Kidney (tissue), 14 donors: ENCODE measurements around the gene CLIP4. TPM values are rescaled to one million over a fixed set of nuclear protein-coding genes. Genes with fewer than 3 reads are reported as not detected.

Experiments
- DNase-seq, 5 donors: peaks; one replicate each; pipeline ENCODE4 v3.0.0-alpha.2; 2013 to 2020
- FAIRE-seq: peaks from 2 replicates; lab custom pipeline; 2012; peaks lifted over from hg19 to GRCh38; lab: Jason Lieb, UNC
- H3K27ac ChIP-seq, 2 donors: one replicate each; pipeline ENCODE4 v1.7.0; 2013; ENCODE audit warnings: low read depth in 2 of 2, low read length in 2 of 2, inconsistent platforms in 1 of 2
- H3K27me3 ChIP-seq: one replicate; pipeline ENCODE4 v1.7.1; 2013; ENCODE audit warnings: low read length, inconsistent platforms; ENCODE audit not compliant: control insufficient read depth, insufficient read depth
- H3K36me3 ChIP-seq, 3 donors: one replicate each; pipeline versions ENCODE4 v1.7.0 to v1.7.1; 2013; ENCODE audit warnings: low read length in 3 of 3, control low read depth in 1 of 3, inconsistent platforms in 1 of 3; ENCODE audit not compliant: insufficient read depth in 3 of 3, control insufficient read depth in 2 of 3
- H3K4me1 ChIP-seq, 3 donors: one replicate each; pipeline versions ENCODE4 v1.7.0 to v1.7.1; 2013; ENCODE audit warnings: low read length in 3 of 3, inconsistent platforms in 1 of 3, low read depth in 1 of 3; ENCODE audit not compliant: control insufficient read depth in 2 of 3, insufficient read depth in 2 of 3
- H3K4me3 ChIP-seq, 3 donors: one replicate each; pipeline versions ENCODE4 v1.7.0 to v1.8.1; 2013; ENCODE audit warnings: low read length in 3 of 3, control low read depth in 1 of 3, inconsistent platforms in 1 of 3
- H3K9ac ChIP-seq, 3 donors: one replicate each; pipeline versions ENCODE4 v1.7.0 to v1.7.1; 2013; ENCODE audit warnings: low read length in 3 of 3, control low read depth in 1 of 3, inconsistent platforms in 1 of 3
- H3K9me3 ChIP-seq, 3 donors: one replicate each; pipeline versions ENCODE4 v1.7.0 to v1.7.1; 2013; ENCODE audit warnings: low read length in 3 of 3, control low read depth in 1 of 3, inconsistent platforms in 1 of 3; ENCODE audit not compliant: control insufficient read depth in 2 of 3, insufficient read depth in 1 of 3
- CTCF ChIP-seq: IDR thresholded peaks from 3 replicates; pipeline ENCODE4 v1.5.1; 2012; ENCODE audit warnings: mild to moderate bottlenecking, moderate library complexity, borderline replicate concordance; ENCODE audit not compliant: insufficient read depth; ENCODE audit errors: extremely low read depth
- intact Hi-C: fragments of 100-400 bp; cut with DNase I; formaldehyde crosslinking; loops from one replicate; pipeline ENCODE4 v1.11.1; 2022
- polyA plus RNA-seq: library from polyadenylated mRNA; stranded (reverse); fragments of 350-450 nt; fragmentation: Illumina TruSeq; extraction: RNeasy Lipid Tissue Mini Kit (QIAGEN cat#74804); gene quantifications from one replicate; pipeline ENCODE4 v1.2.3, GENCODE V29; 2014; ENCODE audit warnings: low read depth, low replicate concordance; ENCODE audit not compliant: insufficient read depth
- total RNA-seq: library from RNA; stranded (reverse); fragmentation: NEBNext Ultra II Directional; extraction: Animal tissue kit (Norgen Biotek cat#: 25700); gene quantifications from one replicate; pipeline ENCODE4 v1.2.1, GENCODE V29; 2021
- donor health status: control.
- donor health status: control.
- donor health status: control.
- donor health status: control.
- donor health status: control.
- donor health status: DM: yes; HTN: yes; CAD: no.
- donor health status: Normal renal cell carcinoma (clear cell type).

CLIP4 gene
- total and polyA plus RNA-seq, 2 donors from 2014 or later = 7.8 to 18.1 TPM

GRCh38 chr2:29218550-29219125 is 103.4 kb downstream of the CLIP4 start:
- H3K27ac ChIP-seq = no peak overlapping the region
- H3K4me3 ChIP-seq = no peak overlapping the region
- DNase-seq (peak in 1 of 5 donors; percentile 8), FAIRE-seq (no peak)
- intact Hi-C loops = no loop called here
- H3K9me3 ChIP-seq = no peaks in the 10 kb centered on the region
- no peaks in the 10 kb centered on the region for H3K27me3 ChIP-seq
- H3K4me1 ChIP-seq = no peaks in the 10 kb centered on the region
- no peaks in the 10 kb centered on the region for H3K36me3 ChIP-seq
- no peak for TF ChIP-seq CTCF
- H3K9ac ChIP-seq = no peak overlapping the region

GRCh38 chr2:29219374-29219773 is 104.2 kb downstream of the CLIP4 start:
- H3K9me3 ChIP-seq = no peaks in the 10 kb centered on the region
- H3K4me3 ChIP-seq = no peak overlapping the region
- no peak overlapping the region for H3K27ac ChIP-seq
- no peaks in the 10 kb centered on the region for H3K27me3 ChIP-seq
- H3K9ac ChIP-seq = no peak overlapping the region
- TF ChIP-seq CTCF = no peak
- peaks cover 0 to 4% (median 0%) of the 10 kb centered on the region in 3 donors for H3K4me1 ChIP-seq
- intact Hi-C loops = no loop called here
- FAIRE-seq (no peak), DNase-seq (no peak)
- no peaks in the 10 kb centered on the region for H3K36me3 ChIP-seq

- H3K27ac ChIP-seq = no peak overlapping the region
- no peak for FAIRE-seq
- intact Hi-C loops = no loop called here
- no peaks in the 10 kb centered on the region for H3K36me3 ChIP-seq
- no peak for TF ChIP-seq CTCF
- H3K9me3 ChIP-seq = no peaks in the 10 kb centered on the region
- peak in 1 of 5 donors; percentile 12 for DNase-seq
- no peaks in the 10 kb centered on the region for H3K27me3 ChIP-seq
- H3K4me3 ChIP-seq = no peak overlapping the region
- H3K9ac ChIP-seq = no peak overlapping the region
- peaks cover 0 to 5% (median 0%) of the 10 kb centered on the region in 3 donors for H3K4me1 ChIP-seq
Observed at GRCh38 chr2:29220506-29221270, 105.5 kb downstream of the CLIP4 start.
